ENCODE measurements around the gene RANBP3L. TPM values are rescaled to one million over a fixed set of nuclear protein-coding genes. Genes with fewer than 3 reads are reported as not detected.
"Not testable (repeated sequence)": the region's sequence is repeated elsewhere in the genome, so short reads cannot be mapped to it uniquely, and the experiment has no call there.

Gene RANBP3L
- total and polyA plus RNA-seq, 10 of the 15 experiments (the other 5 are each of a cell fraction or from before 2014, with no cell fraction given), result 0.02 to 0.29 (median 0.06) TPM; not detected in 4

DNA sequence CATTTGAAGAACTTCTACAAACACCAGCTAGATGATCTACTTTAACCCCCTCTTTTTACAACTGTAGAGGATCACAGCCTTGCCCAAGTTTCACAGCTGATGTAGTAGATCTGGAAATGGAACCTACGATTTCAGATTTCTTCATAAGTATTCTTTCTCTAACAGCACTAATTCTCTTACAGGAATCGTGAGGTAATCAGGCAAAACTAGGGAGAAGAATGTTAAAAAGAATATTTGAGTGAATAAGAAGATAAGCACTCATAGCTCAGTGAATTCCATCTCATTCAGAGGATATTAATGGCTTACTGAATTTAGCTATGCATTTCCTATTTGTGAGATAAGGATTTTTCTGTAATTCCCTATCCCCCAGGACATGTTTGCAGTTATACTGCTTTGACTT lies 102.1 kb downstream of the RANBP3L start:
- no peak overlapping the region for H2AFZ ChIP-seq (ENCODE audit: control insufficient read depth, low read depth, low read length)
- CTCF ChIA-PET, result no interaction called here
- H3K36me3 ChIP-seq (ENCODE audit: control insufficient read depth in 2 of 2, insufficient read depth in 2 of 2, low read length in 1 of 2), result peaks cover 0 to 3% of the 10 kb centered on the region in 2 experiments; a peak in 2 of 4 replicates
- intact Hi-C loops (cut with micrococcal nuclease; ENCODE audit: unreplicated experiment), result no loop called here
- in situ Hi-C loops (cut with MboI), result no loop called here
- no peak overlapping the region for H3K27ac ChIP-seq (ENCODE audit: control insufficient read depth, insufficient read depth)
- H3K4me1 ChIP-seq (ENCODE audit: control insufficient read depth, insufficient read depth, low read length), result no peaks in the 10 kb centered on the region
- no peak overlapping the region for H3K9ac ChIP-seq (ENCODE audit: control insufficient read depth, insufficient read depth, low read length)
- POLR2A ChIA-PET, result interaction anchor here (1.0 kb wide), 1 partner anchor 21 kb away, joined by 3 read pairs; no protein-coding TSS in a partner anchor
- SMC1A ChIA-PET (ENCODE audit: uncharacterized antibody, unreplicated experiment), result interaction anchor here (0.7 to 2.0 kb wide), 6 partner anchors 11 to 54 kb away, joined by 3 to 4 read pairs (median 3); no protein-coding TSS in a partner anchor
- no peak for ATAC-seq
- no peaks in the 10 kb centered on the region for H4K20me1 ChIP-seq (ENCODE audit: control insufficient read depth, insufficient read depth)
- no peak for DNase-seq (ENCODE audit: low read depth, low spot score)
- RAD21 ChIA-PET (ENCODE audit: unreplicated experiment), result no interaction called here
- FAIRE-seq, result no peak
- TF ChIP-seq FOXK2 (IDR thresholded peaks at IDR 0.05) (no peak), NR2C2 (IDR thresholded peaks at IDR 0.05; ENCODE audit: borderline replicate concordance, control insufficient read depth, insufficient read length, low read depth) (no peak), KLF5 (IDR thresholded peaks at IDR 0.05; ENCODE audit: partially characterized antibody) (no peak), JUNB (IDR thresholded peaks at IDR 0.05) (no peak)
- no peaks in the 10 kb centered on the region for H3K27me3 ChIP-seq (replicated peaks in 1 of 2; ENCODE audit: control insufficient read depth in 2 of 2, insufficient read depth in 2 of 2, low read length in 1 of 2)
- no peaks in the 10 kb centered on the region for H3K79me2 ChIP-seq (ENCODE audit: control insufficient read depth, insufficient read depth, low read length)
- 96% methylated on average over 2 of the region's 2 CpGs for WGBS (ENCODE audit: insufficient coverage, insufficient replicate concordance, low lambda C conversion rate, missing lambda C conversion rate)
- H3K4me3 ChIP-seq, result no peak overlapping the region
- H3K9me3 ChIP-seq (replicated peaks; ENCODE audit: control insufficient read depth, insufficient read depth, low read length), result no peaks in the 10 kb centered on the region
- BruUV-seq (replicated peaks), result no TSS peak
- H3K4me2 ChIP-seq (ENCODE audit: control insufficient read depth, insufficient read depth), result no peak overlapping the region

GRCh38 chr5:36198783-36199182 lies 102.9 kb downstream of the RANBP3L start:
- WGBS (ENCODE audit: insufficient coverage, insufficient replicate concordance, low lambda C conversion rate, missing lambda C conversion rate), result 68% methylated on average over 1 of the region's 3 CpGs
- H3K36me3 ChIP-seq (ENCODE audit: control insufficient read depth in 2 of 2, insufficient read depth in 2 of 2, low read length in 1 of 2); ATAC-seq; H3K27ac ChIP-seq (ENCODE audit: control insufficient read depth, insufficient read depth); H2AFZ ChIP-seq (ENCODE audit: control insufficient read depth, low read depth, low read length); H4K20me1 ChIP-seq (ENCODE audit: control insufficient read depth, insufficient read depth); FAIRE-seq; DNase-seq (ENCODE audit: low read depth, low spot score); H3K9ac ChIP-seq (ENCODE audit: control insufficient read depth, insufficient read depth, low read length); H3K4me2 ChIP-seq (ENCODE audit: control insufficient read depth, insufficient read depth); H3K27me3 ChIP-seq (replicated peaks in 1 of 2; ENCODE audit: control insufficient read depth in 2 of 2, insufficient read depth in 2 of 2, low read length in 1 of 2); POLR2A ChIA-PET; BruUV-seq (replicated peaks); H3K9me3 ChIP-seq (replicated peaks; ENCODE audit: control insufficient read depth, insufficient read depth, low read length); in situ Hi-C loops (cut with MboI); H3K4me3 ChIP-seq; RAD21 ChIA-PET (ENCODE audit: unreplicated experiment); intact Hi-C loops (cut with micrococcal nuclease; ENCODE audit: unreplicated experiment); H3K4me1 ChIP-seq (ENCODE audit: control insufficient read depth, insufficient read depth, low read length); H3K79me2 ChIP-seq (ENCODE audit: control insufficient read depth, insufficient read depth, low read length): not testable (repeated sequence)
- ChIA-PET CTCF (interaction anchor here (1.5 kb wide), 1 partner anchor 54 kb away, joined by 3 read pairs; no protein-coding TSS in a partner anchor), SMC1A (ENCODE audit: uncharacterized antibody, unreplicated experiment) (interaction anchor here (1.0 to 2.0 kb wide), 3 partner anchors 10 to 54 kb away, joined by 3 to 4 read pairs (median 3); no protein-coding TSS in a partner anchor)

Other genes with a start within 250 kb of the RANBP3L start
- gene UGT3A2, start 235.0 kb downstream of the RANBP3L start, total RNA-seq (2014; rRNA removed), result not detected in 2 replicates
- gene UGT3A2, start 235.0 kb downstream of the RANBP3L start, total RNA-seq (2014; rRNA removed; fragmentation: Illumina TruSeq; extraction: Trizol), result 0.09 TPM in 1 of 2 replicates, not detected in the other
- gene UGT3A2, start 235.0 kb downstream of the RANBP3L start, total RNA-seq (2021), result 0.24 TPM in 1 of 2 replicates, not detected in the other
- gene UGT3A2, start 235.0 kb downstream of the RANBP3L start, polyA plus RNA-seq (2011; rRNA removed), result not detected in 2 replicates
- 0.50 TPM in 1 of 2 replicates, not detected in the other for gene UGT3A2, start 235.0 kb downstream of the RANBP3L start, polyA plus RNA-seq (2014; fragmentation: Illumina TruSeq; extraction: Trizol)
- gene UGT3A2, start 235.0 kb downstream of the RANBP3L start, polyA plus RNA-seq (2014; fragmentation: Nextera tagmentation; extraction: Ambion mirVana), result under 1 TPM in 1 of 2 experiments, not detected in 1; 0.02 TPM
- gene UGT3A2, start 235.0 kb downstream of the RANBP3L start, polyA plus RNA-seq (2014; rRNA removed), result 0.11 TPM in 1 of 2 replicates, not detected in the other
- not detected for gene UGT3A2, start 235.0 kb downstream of the RANBP3L start, polyA plus RNA-seq (2016; fragmentation: Nextera tagmentation; extraction: Ambion mirVana)
- gene LMBRD2, start 150.0 kb downstream of the RANBP3L start, total RNA-seq (2014; rRNA removed), result 7.6 and 10.2 TPM in 2 replicates
- 9.8 and 11.0 TPM in 2 replicates for gene LMBRD2, start 150.0 kb downstream of the RANBP3L start, total RNA-seq (2014; rRNA removed; fragmentation: Illumina TruSeq; extraction: Trizol)
- gene LMBRD2, start 150.0 kb downstream of the RANBP3L start, total RNA-seq (2021), result 6.2 and 8.2 TPM in 2 replicates
- 9.1 and 14.4 TPM in 2 replicates for gene LMBRD2, start 150.0 kb downstream of the RANBP3L start, polyA plus RNA-seq (2011; rRNA removed)
- gene LMBRD2, start 150.0 kb downstream of the RANBP3L start, polyA plus RNA-seq (2014; fragmentation: Illumina TruSeq; extraction: Trizol), result 7.0 and 8.4 TPM in 2 replicates
- gene LMBRD2, start 150.0 kb downstream of the RANBP3L start, polyA plus RNA-seq (2014; fragmentation: Nextera tagmentation; extraction: Ambion mirVana), result 1 to 10 TPM in 1 of 2 experiments, under 1 TPM in 1; 0.90 to 1.8 TPM
- 3.2 and 6.0 TPM in 2 replicates for gene LMBRD2, start 150.0 kb downstream of the RANBP3L start, polyA plus RNA-seq (2014; rRNA removed)
- 1 to 10 TPM; 4.7 to 5.6 TPM for gene LMBRD2, start 150.0 kb downstream of the RANBP3L start, polyA plus RNA-seq (2016; fragmentation: Nextera tagmentation; extraction: Ambion mirVana)
- gene SKP2, start 149.8 kb downstream of the RANBP3L start, total RNA-seq (2014; rRNA removed), result 35.2 and 39.1 TPM in 2 replicates
- 34.6 and 35.6 TPM in 2 replicates for gene SKP2, start 149.8 kb downstream of the RANBP3L start, total RNA-seq (2014; rRNA removed; fragmentation: Illumina TruSeq; extraction: Trizol)
- gene SKP2, start 149.8 kb downstream of the RANBP3L start, total RNA-seq (2021), result 49.0 and 49.7 TPM in 2 replicates
- gene SKP2, start 149.8 kb downstream of the RANBP3L start, polyA plus RNA-seq (2011; rRNA removed), result 39.5 and 42.7 TPM in 2 replicates
- gene SKP2, start 149.8 kb downstream of the RANBP3L start, polyA plus RNA-seq (2014; fragmentation: Illumina TruSeq; extraction: Trizol), result 38.2 and 44.3 TPM in 2 replicates
- gene SKP2, start 149.8 kb downstream of the RANBP3L start, polyA plus RNA-seq (2014; fragmentation: Nextera tagmentation; extraction: Ambion mirVana), result 10 to 100 TPM; 13.9 to 17.9 TPM
- 31.2 and 32.3 TPM in 2 replicates for gene SKP2, start 149.8 kb downstream of the RANBP3L start, polyA plus RNA-seq (2014; rRNA removed)
- 10 to 100 TPM; 42.0 to 50.8 TPM for gene SKP2, start 149.8 kb downstream of the RANBP3L start, polyA plus RNA-seq (2016; fragmentation: Nextera tagmentation; extraction: Ambion mirVana)
- gene NADK2, start 60.0 kb downstream of the RANBP3L start, total RNA-seq (2014; rRNA removed), result 8.3 and 9.0 TPM in 2 replicates
- 8.5 and 8.8 TPM in 2 replicates for gene NADK2, start 60.0 kb downstream of the RANBP3L start, total RNA-seq (2014; rRNA removed; fragmentation: Illumina TruSeq; extraction: Trizol)
- gene NADK2, start 60.0 kb downstream of the RANBP3L start, total RNA-seq (2021), result 8.5 and 8.9 TPM in 2 replicates
- 8.9 and 14.0 TPM in 2 replicates for gene NADK2, start 60.0 kb downstream of the RANBP3L start, polyA plus RNA-seq (2011; rRNA removed)
- gene NADK2, start 60.0 kb downstream of the RANBP3L start, polyA plus RNA-seq (2014; fragmentation: Illumina TruSeq; extraction: Trizol), result 6.6 and 9.5 TPM in 2 replicates
- gene NADK2, start 60.0 kb downstream of the RANBP3L start, polyA plus RNA-seq (2014; fragmentation: Nextera tagmentation; extraction: Ambion mirVana), result 1 to 10 TPM; 2.4 to 3.1 TPM
- 5.5 and 6.0 TPM in 2 replicates for gene NADK2, start 60.0 kb downstream of the RANBP3L start, polyA plus RNA-seq (2014; rRNA removed)
- 1 to 10 TPM; 4.1 to 4.7 TPM for gene NADK2, start 60.0 kb downstream of the RANBP3L start, polyA plus RNA-seq (2016; fragmentation: Nextera tagmentation; extraction: Ambion mirVana)